ENCODE measurements around the gene COX20.
A peak's percentile ranks its signal among the peaks of the same experiment; 100 is the strongest.
"Not testable (repeated sequence)": the region's sequence is repeated elsewhere in the genome, so short reads cannot be mapped to it uniquely, and the experiment has no call there.

The COX20 gene, protein sequence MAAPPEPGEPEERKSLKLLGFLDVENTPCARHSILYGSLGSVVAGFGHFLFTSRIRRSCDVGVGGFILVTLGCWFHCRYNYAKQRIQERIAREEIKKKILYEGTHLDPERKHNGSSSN

DNA sequence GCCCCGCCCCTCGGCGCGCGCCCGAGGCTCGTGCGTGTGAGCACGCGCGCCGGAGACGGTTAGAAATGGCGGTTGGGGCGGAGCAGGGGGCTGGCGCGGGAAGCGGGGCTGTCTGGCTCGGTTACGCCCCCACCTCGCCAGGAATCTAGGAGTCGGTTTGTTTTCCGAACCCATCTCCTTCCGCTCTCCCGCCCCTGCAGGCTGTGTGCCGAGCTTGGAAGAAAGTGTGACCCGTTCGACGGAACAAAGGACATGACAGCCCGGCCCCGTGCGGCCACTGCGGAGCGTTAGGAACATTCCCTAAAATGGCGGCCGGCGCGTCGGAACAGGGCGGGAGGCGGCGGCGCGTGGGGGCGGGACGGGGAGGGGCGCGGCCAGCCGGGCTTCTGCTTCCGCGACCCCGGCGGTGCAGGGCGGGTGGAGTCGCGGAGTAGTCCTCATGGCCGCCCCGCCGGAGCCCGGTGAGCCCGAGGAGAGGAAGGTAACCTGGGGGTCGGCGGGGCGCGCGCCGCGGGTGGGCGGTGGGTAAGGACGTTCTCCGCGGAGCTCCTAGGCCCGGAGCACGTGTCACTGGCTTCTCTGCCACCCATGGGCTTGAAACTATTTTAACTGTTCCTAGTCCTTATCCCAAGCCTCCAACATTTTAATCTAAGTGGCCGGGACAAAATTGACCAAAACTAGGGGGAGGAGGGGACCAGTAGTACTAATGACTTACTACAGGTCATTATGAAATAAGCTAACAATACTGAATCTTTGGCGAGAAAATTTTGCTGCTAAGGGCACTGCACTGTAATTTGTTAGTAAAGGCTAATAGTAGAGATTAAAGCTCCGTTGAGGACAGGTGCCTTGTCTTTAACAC is at the start of gene COX20:
TSS of gene COX20 (plus strand) at position 383 of the 859 bp plus-strand sequence. CDS start at position 440, 57 bp downstream.
- DNase-seq (ENCODE audit: low spot score): peak; percentile 85

GRCh38 chr1:244788493-244789275 is 46.8 kb upstream of the COX20 start:
- no peak for DNase-seq (ENCODE audit: low spot score)

DNA sequence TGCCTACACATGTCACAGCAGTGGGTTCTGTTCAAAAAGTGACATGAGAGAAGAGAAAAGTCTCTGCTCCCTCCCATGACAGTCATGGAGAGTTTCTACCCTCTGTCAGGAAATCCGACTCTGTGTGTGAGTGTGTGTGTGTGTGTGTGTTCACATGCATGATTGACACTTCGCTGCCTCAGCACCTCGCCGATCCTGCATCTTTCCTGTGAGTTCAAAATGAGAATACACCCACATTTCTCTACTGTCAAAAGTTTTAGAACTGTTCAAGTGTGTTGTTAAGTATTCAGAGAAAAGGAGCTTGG is 46.2 kb upstream of the COX20 start:
- DNase-seq (ENCODE audit: low spot score): no peak

DNA sequence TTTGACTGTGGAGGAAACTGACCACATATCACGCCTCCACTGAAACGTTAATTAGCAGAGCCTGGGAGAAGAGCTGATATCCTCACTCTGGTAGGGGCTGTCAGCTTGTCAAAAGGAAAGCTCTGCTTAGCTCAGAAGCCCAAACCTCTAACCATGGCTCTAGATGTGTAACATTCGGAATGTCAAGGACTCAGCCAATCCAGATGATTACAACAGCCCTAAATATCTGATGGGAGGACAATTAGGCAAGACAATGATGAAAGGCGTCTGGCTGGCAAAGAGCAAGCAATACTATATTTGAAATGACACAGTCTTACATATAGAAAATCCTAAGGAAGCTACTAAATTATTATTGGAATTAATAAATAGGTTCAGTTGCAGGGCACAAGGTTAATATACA is 45.7 kb upstream of the COX20 start:
- DNase-seq (ENCODE audit: low spot score): no peak

GRCh38 chr1:244791061-244791460 is 44.4 kb upstream of the COX20 start:
- DNase-seq (ENCODE audit: low spot score): no peak

DNA sequence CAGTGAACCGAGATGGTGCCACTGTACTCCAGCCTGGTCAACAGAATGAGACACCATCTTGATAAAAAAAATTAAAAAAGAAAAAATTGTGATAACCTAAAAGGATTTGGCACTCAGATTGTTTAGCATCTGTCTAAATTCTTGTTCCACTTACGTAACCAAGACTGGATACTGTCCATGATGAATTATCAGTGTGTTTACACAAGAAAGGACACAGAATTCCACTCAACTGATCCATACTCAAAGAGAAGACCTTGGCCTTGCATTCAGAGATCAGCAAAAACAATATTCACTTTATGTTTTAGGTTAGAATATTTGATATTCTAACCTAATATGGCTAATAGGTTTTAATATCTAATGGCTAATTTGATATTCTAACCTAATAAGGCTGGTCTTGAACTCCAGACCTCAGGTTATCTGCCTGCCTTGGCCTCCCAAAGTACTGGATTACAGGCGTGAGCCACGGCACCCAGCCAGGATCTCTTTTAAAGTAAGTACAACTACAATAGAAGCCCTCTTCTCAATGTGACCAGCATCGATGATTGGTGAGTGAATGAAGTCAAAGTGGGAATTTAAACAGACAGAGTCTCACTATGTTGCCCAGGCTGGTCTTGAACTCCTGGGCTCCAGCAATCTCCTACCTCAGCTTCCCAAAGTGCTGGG is 43.1 kb upstream of the COX20 start:
- no peak for DNase-seq (ENCODE audit: low spot score)

DNA sequence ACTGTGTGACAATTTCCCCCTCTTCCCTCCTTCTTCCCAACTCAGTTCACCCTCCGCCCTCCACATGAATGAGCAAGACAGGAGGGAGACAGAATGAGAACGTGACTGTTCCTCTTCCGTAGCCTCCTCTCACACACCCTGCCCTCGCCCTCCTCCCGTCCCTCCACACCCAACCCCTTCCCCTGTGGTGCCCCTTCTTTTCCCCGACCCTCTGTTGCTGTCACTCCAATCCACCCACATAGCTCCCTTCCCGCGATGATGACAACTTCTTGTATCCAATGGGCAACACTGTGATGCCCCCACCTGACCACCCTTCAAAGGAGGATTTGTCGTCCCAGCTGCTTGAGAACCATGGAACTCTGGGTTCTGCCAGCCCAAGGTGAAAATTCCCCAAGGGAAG is 41.4 kb upstream of the COX20 start:
- DNase-seq (ENCODE audit: low spot score): no peak

GRCh38 chr1:244794516-244794915 is 40.9 kb upstream of the COX20 start:
- not testable (repeated sequence) for DNase-seq (ENCODE audit: low spot score)

DNA sequence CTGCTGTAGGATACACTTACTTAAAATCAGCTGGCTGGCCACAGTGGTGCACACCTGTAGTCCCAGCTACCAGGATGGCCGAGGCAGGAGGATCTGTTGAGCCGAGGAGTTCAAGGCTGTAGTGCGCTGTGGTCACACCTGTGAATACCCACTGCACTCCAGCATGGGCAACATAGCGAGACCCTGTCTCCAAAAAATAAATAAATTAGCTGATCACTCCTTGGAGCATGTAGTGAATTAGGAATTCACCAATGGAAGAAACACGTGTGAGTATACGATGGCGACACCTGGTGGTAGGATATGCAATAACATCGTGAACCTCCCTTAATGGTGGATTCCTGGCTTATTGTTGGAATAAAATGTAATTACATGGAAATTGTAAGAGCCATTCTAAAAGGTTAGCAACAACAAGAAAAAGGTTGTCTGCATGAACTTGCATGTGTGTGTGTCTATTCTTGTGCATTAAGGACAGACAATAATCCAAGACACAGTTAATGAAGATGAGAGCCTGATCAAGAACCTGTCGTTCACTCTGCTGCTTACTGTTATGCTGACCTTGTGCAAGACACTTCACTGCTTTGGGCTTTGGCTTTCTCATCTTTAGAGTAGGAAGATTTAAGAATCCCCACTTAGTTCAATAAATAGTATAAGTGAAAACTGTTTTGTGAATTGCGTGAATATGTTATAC is 38.6 kb upstream of the COX20 start:
- DNase-seq (ENCODE audit: low spot score): peak; percentile 50

GRCh38 chr1:244800821-244801220 is 34.6 kb upstream of the COX20 start:
- no peak for DNase-seq (ENCODE audit: low spot score)

GRCh38 chr1:244801246-244801645 is 34.2 kb upstream of the COX20 start:
- peak; percentile 56 for DNase-seq (ENCODE audit: low spot score)

- DNase-seq (ENCODE audit: low spot score): no peak
These were observed 33.4 kb upstream of the COX20 start for GRCh38 chr1:244802041-244802440.

DNA sequence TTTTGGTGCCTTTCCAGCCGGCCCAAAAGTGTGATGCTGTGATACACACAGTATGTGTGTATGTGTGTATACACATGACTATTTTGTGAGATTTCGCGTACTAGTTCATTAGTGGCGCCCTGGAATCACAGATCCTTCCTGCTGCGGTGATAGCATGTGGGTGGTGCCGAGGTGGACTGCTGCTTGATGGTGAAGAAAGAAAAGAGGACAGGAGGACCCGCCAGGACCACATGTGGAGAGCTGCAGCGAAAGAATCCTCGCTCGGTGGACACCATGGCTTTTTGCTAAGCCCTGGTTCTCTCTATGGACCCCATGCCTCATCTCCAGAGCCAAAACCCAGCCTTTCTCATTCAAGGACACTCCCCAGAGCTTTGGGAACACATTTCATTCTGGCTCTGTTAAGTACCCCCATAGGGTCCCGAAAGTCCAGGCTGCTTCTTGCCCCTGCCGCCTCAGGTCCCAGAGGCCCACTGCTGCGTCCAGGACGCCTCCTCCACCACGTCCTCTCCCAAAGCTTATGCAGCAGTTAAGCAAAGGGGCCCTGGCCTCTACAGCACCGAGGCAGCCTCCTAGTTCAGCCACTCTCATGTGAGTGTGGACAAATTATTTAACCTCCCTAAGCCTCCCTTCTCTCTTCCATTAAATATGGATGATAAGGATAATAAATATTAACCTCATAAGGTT is 32.8 kb upstream of the COX20 start:
- no peak for DNase-seq (ENCODE audit: low spot score)

- no peak for DNase-seq (ENCODE audit: low spot score)
These were observed 30.6 kb upstream of the COX20 start for GRCh38 chr1:244804841-244805240.

DNA sequence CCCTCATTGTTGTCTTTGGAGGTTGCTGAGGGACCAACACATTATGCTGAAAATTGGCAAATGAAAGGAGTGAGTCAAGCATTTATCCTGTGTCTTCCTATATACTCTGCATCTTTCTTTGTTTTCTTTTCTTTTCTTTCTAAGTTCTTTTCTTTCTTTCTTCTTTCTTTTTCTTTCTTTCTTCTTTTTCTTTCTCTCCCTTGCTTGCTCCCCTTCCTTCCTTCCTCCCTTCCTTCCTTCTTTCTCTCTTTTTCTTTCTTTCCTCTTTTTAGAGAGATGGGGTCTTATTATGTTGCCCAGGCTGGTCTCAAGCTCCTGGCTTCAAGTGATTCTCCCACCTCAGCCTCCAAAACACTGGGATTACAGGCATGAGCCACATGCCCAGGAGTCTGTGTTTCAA is 28.3 kb upstream of the COX20 start:
- no peak for DNase-seq (ENCODE audit: low spot score)

- DNase-seq (ENCODE audit: low spot score): no peak
These were observed 25.2 kb upstream of the COX20 start for GRCh38 chr1:244810221-244810620.

- DNase-seq (ENCODE audit: low spot score): no peak
These were observed 22.1 kb upstream of the COX20 start for GRCh38 chr1:244813327-244813726.

DNA sequence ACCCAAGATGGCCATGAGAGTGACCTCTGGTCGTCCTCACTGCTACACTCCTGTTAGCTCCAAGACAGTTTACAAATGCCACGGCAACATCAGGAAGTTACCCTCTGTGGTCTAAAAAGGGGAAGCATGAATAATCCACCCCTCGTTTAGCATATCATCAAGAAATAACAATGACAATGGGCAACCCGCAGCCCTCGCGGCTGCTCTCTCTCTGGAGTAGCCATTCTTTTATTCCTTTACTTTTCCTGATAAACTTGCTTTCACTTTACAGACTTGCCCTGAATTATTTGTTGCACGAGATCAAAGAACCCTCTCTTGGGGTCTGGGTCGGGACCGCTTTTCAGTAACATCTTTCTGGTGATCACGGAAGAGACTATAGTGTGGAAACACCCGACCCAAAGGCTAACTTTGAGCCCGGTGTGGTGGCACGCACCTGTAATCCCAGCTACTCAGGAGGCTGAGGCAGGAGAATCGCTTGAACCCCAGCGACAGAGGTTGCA is 19.8 kb upstream of the COX20 start:
- DNase-seq (ENCODE audit: low spot score): no peak

DNA sequence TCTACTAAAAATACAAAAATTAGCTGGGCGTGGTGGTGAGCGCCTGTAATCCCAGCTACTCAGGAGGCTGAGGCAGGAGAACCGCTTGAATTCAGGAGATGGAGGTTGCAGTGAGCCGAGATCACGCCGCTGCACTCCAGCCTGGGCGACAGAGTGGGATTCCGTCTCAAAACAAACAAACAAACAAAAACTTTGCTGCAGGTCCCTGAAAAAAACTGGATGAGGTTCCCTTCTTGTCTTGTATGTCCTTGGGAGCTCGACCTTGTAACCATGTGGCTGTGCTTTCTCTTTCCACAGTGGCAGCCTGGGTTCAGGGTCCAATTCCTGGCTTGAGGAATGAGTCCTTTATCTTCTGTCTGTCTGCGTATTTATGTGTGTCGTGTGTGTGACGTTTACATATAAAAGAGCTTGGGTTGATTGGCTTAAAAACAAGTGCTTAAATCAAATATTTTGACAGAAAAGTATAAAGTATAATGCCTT is 18.0 kb upstream of the COX20 start:
- DNase-seq (ENCODE audit: low spot score): no peak

DNA sequence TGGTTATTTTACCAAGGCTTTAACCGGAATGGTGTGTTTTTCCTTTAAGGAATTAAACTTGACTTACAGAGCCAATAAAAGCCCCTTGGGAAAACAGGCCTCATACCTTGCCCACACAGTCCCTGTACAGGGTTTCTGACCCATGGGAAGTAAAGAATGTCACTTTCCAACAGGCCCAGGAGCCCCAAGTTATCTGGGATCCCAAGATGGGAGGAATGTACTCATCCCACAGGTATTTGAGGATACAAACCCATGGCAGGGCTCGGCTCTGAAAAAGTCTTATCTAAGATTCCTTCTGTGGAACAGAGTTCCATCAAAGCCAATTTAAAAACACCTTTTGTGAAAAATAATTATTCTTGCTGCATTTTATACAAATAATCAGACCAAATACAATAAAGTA is 15.3 kb upstream of the COX20 start:
- DNase-seq (ENCODE audit: low spot score): no peak

- DNase-seq (ENCODE audit: low spot score): no peak
These were observed 14.3 kb upstream of the COX20 start for GRCh38 chr1:244821134-244821533.

Data from CD4-positive, alpha-beta T cell treated with Interleukin-6 at 100 ng/mL for 8 hours (primary cell).